SU-DHL-6 (cell line): ENCODE data around the gene PRXL2A.

ENCODE experiments used
- H2AFZ ChIP-seq: fragments of 200-600 bp; sonication (generic); 2 replicates; pipeline ENCODE4 v1.6.1; 2014; ENCODE audit warnings: low read depth, mild to moderate bottlenecking, moderate library complexity, mixed read lengths, antibody characterized with exemption, low read length; ENCODE audit not compliant: severe bottlenecking
- H3F3A ChIP-seq: fragments of 200-600 bp; shearing (Covaris generic); 2 replicates; pipeline ENCODE4 v1.6.0; 2016; ENCODE audit warnings: antibody characterized with exemption, mild to moderate bottlenecking; ENCODE audit not compliant: insufficient read depth
- H3K27ac ChIP-seq: fragments of 200-600 bp; sonication (generic); 2 replicates; pipeline ENCODE4 v1.5.1; 2016; ENCODE audit warnings: low read depth, mild to moderate bottlenecking, low read length, moderate library complexity, mixed read lengths
- H3K27me3 ChIP-seq: fragments of 200-600 bp; sonication (generic), shearing (Covaris generic); 2 replicates; pipeline ENCODE4 v1.6.0; 2014; ENCODE audit warnings: mild to moderate bottlenecking, low read length
- H3K36me3 ChIP-seq: fragments of 200-600 bp; sonication (generic); 2 replicates; pipeline ENCODE4 v1.6.1; 2014; ENCODE audit warnings: mild to moderate bottlenecking, low read length, mixed read lengths
- H3K4me2 ChIP-seq: fragments of 300-600, 200-600 bp; shearing (Covaris generic), sonication (generic); 2 replicates; pipeline ENCODE4 v1.6.0; 2014; ENCODE audit warnings: low read length, low read depth, mild to moderate bottlenecking; ENCODE audit not compliant: poor library complexity, severe bottlenecking
- H3K4me3 ChIP-seq: fragments of 200-600 bp; sonication (generic); 2 replicates; pipeline ENCODE4 v1.5.1; 2014; ENCODE audit warnings: antibody characterized with exemption, low read length, mild to moderate bottlenecking, mixed read lengths; ENCODE audit not compliant: insufficient read depth, poor library complexity, severe bottlenecking
- H3K79me2 ChIP-seq: fragments of 200-600 bp; sonication (generic); 2 replicates; pipeline ENCODE4 v1.6.1; 2014; ENCODE audit warnings: mild to moderate bottlenecking, low read length, moderate library complexity; ENCODE audit not compliant: insufficient read depth
- H3K9ac ChIP-seq: fragments of 200-600 bp; sonication (generic); 2 replicates; pipeline ENCODE4 v1.7.0; 2014; ENCODE audit warnings: mild to moderate bottlenecking, low read length
- H3K9me2 ChIP-seq: fragments of 200-600 bp; sonication (generic); replicated peaks from 2 replicates; pipeline ENCODE4 v1.6.1; 2014; ENCODE audit warnings: low read length; ENCODE audit not compliant: insufficient read depth
- H3K9me3 ChIP-seq: fragments of 200-600 bp; sonication (generic); 2 replicates; pipeline ENCODE4 v1.6.1; 2014; ENCODE audit warnings: low read length, mixed read lengths; ENCODE audit not compliant: insufficient read depth
- H4K20me1 ChIP-seq: fragments of 200-600 bp; sonication (generic); 2 replicates; pipeline ENCODE4 v1.6.1; 2014; ENCODE audit warnings: low read depth, mild to moderate bottlenecking, antibody characterized with exemption, low read length, moderate library complexity, mixed read lengths
- EZH2phosphoT487 ChIP-seq: fragments of 200-600 bp; sonication (generic), shearing (Covaris generic); conservative IDR thresholded peaks from 2 replicates; pipeline ENCODE4 v1.6.1; 2018; ENCODE audit warnings: mild to moderate bottlenecking, antibody characterized with exemption, low read length, moderate library complexity, mixed read lengths
- TF ChIP-seq, protein P1 (sequence below): fragments of 200-600 bp; sonication (generic); IDR thresholded peaks from one replicate; pipeline ENCODE4 v1.5.1; 2017; ENCODE audit warnings: antibody characterized with exemption, mild to moderate bottlenecking, low read length, moderate library complexity; ENCODE audit not compliant: insufficient read depth, poor library complexity, severe bottlenecking

Gene PRXL2A

DNA sequence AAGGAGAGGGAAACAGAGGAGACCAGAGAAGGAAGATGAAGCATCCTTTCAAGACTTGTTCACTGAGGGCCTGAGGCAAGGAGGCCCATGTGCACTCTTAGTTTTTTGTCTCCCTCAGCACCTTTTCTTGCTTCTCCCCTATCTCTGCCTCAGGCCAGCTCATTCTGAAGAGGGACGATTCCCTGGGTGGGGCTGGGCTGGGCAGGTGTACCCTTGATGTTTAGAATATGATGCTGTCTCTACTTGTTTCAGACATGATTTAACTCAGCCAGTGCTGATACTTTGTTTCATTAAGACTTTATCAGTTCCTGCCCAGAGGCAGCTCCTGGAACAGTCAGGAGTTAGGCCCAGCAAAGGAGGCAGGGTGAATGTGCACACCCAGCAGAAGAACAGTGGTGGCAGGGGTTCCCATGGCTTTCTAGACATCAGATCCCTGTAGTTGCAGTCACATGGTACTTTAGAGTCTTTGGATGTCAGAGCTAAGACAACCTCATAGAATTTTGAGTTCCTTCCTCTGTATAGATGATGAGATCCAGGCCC, 3.4 kb downstream of the PRXL2A start:
- no peaks in the 10 kb centered on the region for H3F3A ChIP-seq
- no peaks in the 10 kb centered on the region for H3K36me3 ChIP-seq
- TF ChIP-seq, protein P1, sequence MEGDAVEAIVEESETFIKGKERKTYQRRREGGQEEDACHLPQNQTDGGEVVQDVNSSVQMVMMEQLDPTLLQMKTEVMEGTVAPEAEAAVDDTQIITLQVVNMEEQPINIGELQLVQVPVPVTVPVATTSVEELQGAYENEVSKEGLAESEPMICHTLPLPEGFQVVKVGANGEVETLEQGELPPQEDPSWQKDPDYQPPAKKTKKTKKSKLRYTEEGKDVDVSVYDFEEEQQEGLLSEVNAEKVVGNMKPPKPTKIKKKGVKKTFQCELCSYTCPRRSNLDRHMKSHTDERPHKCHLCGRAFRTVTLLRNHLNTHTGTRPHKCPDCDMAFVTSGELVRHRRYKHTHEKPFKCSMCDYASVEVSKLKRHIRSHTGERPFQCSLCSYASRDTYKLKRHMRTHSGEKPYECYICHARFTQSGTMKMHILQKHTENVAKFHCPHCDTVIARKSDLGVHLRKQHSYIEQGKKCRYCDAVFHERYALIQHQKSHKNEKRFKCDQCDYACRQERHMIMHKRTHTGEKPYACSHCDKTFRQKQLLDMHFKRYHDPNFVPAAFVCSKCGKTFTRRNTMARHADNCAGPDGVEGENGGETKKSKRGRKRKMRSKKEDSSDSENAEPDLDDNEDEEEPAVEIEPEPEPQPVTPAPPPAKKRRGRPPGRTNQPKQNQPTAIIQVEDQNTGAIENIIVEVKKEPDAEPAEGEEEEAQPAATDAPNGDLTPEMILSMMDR = no peak
- no peak for TF ChIP-seq EZH2phosphoT487
- H3K9me3 ChIP-seq = no peaks in the 10 kb centered on the region
- no peak overlapping the region for H3K4me3 ChIP-seq
- H3K9ac ChIP-seq = no peak overlapping the region
- H3K27ac ChIP-seq = no peak overlapping the region
- H3K4me2 ChIP-seq = no peak overlapping the region
- H3K9me2 ChIP-seq = no peaks in the 10 kb centered on the region
- H2AFZ ChIP-seq = no peak overlapping the region
- H3K27me3 ChIP-seq = no peaks in the 10 kb centered on the region
- no peaks in the 10 kb centered on the region for H3K79me2 ChIP-seq
- H4K20me1 ChIP-seq = no peaks in the 10 kb centered on the region

- no peaks in the 10 kb centered on the region for H3K79me2 ChIP-seq
- no peaks in the 10 kb centered on the region for H3K27me3 ChIP-seq
Observed at GRCh38 chr10:80412486-80412885, 4.1 kb downstream of the PRXL2A start.

DNA sequence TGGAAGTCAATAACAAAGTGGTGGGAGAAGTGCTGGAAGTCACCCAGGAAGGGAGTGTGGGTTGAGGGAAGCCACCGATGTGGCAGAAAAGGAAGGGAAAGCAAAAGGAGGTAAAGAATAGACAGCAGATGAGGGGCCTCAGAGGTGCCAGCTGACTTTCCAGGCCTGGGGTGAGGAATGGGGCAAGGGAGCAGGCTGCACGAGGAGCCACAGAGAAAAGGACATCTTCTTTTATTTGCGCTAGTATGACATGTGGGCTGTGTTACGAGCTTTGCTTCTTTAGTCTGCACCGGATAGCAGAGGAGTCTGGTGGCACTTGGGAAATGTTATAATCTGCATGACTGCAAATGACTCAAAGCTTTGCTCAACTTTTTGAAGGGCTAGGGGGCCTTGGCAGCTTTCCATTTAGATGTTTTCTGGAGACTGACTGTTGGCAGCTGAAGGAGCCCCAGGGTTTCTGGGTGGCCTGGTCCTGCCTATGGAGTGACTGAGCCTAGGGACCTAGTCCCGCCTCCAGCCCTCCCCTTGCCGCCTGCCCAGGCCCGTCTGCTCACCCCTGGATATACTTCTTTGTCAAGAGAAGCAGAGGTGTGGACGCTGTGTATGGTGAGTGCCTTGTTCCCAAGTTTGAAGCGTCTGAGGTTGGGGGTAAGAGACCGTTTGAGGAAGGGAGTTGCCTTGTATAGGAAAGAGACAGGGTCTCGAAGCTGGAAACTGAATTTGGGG, 5.1 kb downstream of the PRXL2A start:
- TF ChIP-seq EZH2phosphoT487 = no peak
- TF ChIP-seq, protein P1 = no peak
- no peak overlapping the region for H3K9ac ChIP-seq
- H3K9me2 ChIP-seq = no peaks in the 10 kb centered on the region
- no peak overlapping the region for H2AFZ ChIP-seq
- no peaks in the 10 kb centered on the region for H3K27me3 ChIP-seq
- no peaks in the 10 kb centered on the region for H4K20me1 ChIP-seq
- H3K4me3 ChIP-seq = no peak overlapping the region
- no peaks in the 10 kb centered on the region for H3K9me3 ChIP-seq
- no peak overlapping the region for H3K27ac ChIP-seq
- no peaks in the 10 kb centered on the region for H3K79me2 ChIP-seq
- H3K4me2 ChIP-seq = no peak overlapping the region
- no peaks in the 10 kb centered on the region for H3F3A ChIP-seq
- no peaks in the 10 kb centered on the region for H3K36me3 ChIP-seq

More at GRCh38 chr10:80412486-80412885, 4.1 kb downstream of the PRXL2A start:
- H3K27ac ChIP-seq = no peak overlapping the region
- no peaks in the 10 kb centered on the region for H3K36me3 ChIP-seq
- no peaks in the 10 kb centered on the region for H3K9me3 ChIP-seq
- no peak overlapping the region for H2AFZ ChIP-seq
- H3K4me2 ChIP-seq = no peak overlapping the region
- no peak overlapping the region for H3K9ac ChIP-seq
- no peaks in the 10 kb centered on the region for H3K9me2 ChIP-seq
- no peaks in the 10 kb centered on the region for H3F3A ChIP-seq
- no peaks in the 10 kb centered on the region for H4K20me1 ChIP-seq
- H3K4me3 ChIP-seq = no peak overlapping the region
- TF ChIP-seq EZH2phosphoT487 = no peak
- TF ChIP-seq, protein P1 = no peak
